ENCODE data around the gene EDN3.

GRCh38 chr20:59314997-59315396 lies 14.6 kb downstream of the EDN3 start:
- TF ChIP-seq POLR2A (IDR thresholded peaks at IDR 0.05) (no peak), CTCF (IDR thresholded peaks at IDR 0.05) (no peak)
